ENCODE data around the gene MAMDC4. TPM values are rescaled to one million over a fixed set of nuclear protein-coding genes. Genes with fewer than 3 reads are reported as not detected.

Gene MAMDC4
- total RNA-seq, 1 experiment from 2014 or later: 17.3 TPM

- H3K9me2 ChIP-seq (ENCODE audit: insufficient read depth): no peaks in the 10 kb centered on the region
- no peaks in the 10 kb centered on the region for H3K9me3 ChIP-seq (ENCODE audit: control insufficient read depth in 1 of 2, insufficient read depth in 1 of 2, low read depth in 1 of 2, low read length in 2 of 2)
- H3K4me3 ChIP-seq (replicated peaks in 1 of 2; ENCODE audit: low read depth in 1 of 2, low read length in 2 of 2): peak overlapping the region; percentile 79 to 91
- peak overlapping the region; percentile 95 for H3K4me2 ChIP-seq (ENCODE audit: low read length)
- H4K20me1 ChIP-seq (ENCODE audit: insufficient read depth): no peaks in the 10 kb centered on the region
- H3K27ac ChIP-seq (ENCODE audit: low read depth, low read length): peak overlapping the region; percentile 88
- TF ChIP-seq ZFX (IDR thresholded peaks at IDR 0.05): peak; percentile 47; the same call in 1 of the 2 replicates
- no peak for TF ChIP-seq TCF7L2 (IDR thresholded peaks at IDR 0.05; ENCODE audit: borderline replicate concordance, extremely low read depth, insufficient read depth, insufficient read length)
- ChIA-PET CTCF (interaction anchor here (1.0 to 1.6 kb wide), 4 partner anchors 14 to 61 kb away, joined by 3 to 7 read pairs (median 4); partner anchors contain the start of gene AJM1), RAD21 (ENCODE audit: low non-redundant PET in 1 of 2, low total read pairs in 2 of 2, uncharacterized antibody in 2 of 2, unreplicated experiment in 2 of 2) (no interaction called here), POLR2A (interaction anchor here (0.6 to 1.0 kb wide), 2 partner anchors 21 to 69 kb away, joined by 3 read pairs; partner anchors contain the start of gene EDF1)
- no TSS peak for BruUV-seq (replicated peaks)
- H3K36me3 ChIP-seq (ENCODE audit: control insufficient read depth in 1 of 2, insufficient read depth in 2 of 2, low read length in 2 of 2): peaks cover 0 to 8% of the 10 kb centered on the region in 2 experiments; a peak in 1 of 4 replicates
- no peak overlapping the region for H2AFZ ChIP-seq (ENCODE audit: low read depth, low read length, poor library complexity, severe bottlenecking)
- DNase-seq (ENCODE audit: low read depth, low spot score) (no peak), ATAC-seq (peak; percentile 14)
- intact Hi-C loops (cut with micrococcal nuclease): no loop called here
- peak overlapping the region; percentile 93 for H3K9ac ChIP-seq (ENCODE audit: low read length)
- peaks cover 20 to 33% of the 10 kb centered on the region in 2 experiments for H3K4me1 ChIP-seq (ENCODE audit: control insufficient read depth in 1 of 2, insufficient read depth in 2 of 2, low read length in 2 of 2)
- no peaks in the 10 kb centered on the region for H3K27me3 ChIP-seq (ENCODE audit: insufficient read depth, low read length)
- peaks cover 52% of the 10 kb centered on the region for H3K79me2 ChIP-seq (ENCODE audit: insufficient read depth, low read length)
Observed at GRCh38 chr9:136886610-136887597, 34.8 kb downstream of the MAMDC4 start.

DNA sequence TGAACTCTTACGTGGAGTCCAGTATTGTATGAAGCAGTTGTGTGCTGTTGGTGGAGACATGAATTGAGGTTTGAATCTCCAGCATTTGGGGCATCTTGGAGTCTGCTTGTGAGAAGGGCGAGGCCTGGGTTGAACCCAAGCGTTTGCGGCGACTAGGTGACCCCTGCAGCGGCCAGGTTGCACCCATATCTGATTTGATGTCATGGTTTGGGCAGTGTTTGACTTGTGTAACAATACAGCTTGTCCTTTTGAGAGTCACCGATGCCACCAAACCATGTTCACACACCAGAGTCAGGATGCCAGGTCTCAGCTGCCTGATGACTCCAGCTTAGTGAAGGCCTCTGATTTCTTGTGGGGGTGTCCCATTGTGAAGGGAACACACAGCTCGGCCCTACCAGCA, 36.3 kb downstream of the MAMDC4 start:
- Histone ChIP-seq H3K4me3 (replicated peaks in 1 of 2; ENCODE audit: low read depth in 1 of 2, low read length in 2 of 2) (no peak overlapping the region), H3K9ac (ENCODE audit: low read length) (no peak overlapping the region), H3K36me3 (ENCODE audit: control insufficient read depth in 1 of 2, insufficient read depth in 2 of 2, low read length in 2 of 2) (peaks cover 0 to 13% of the 10 kb centered on the region in 2 experiments; a peak in 1 of 4 replicates), H4K20me1 (ENCODE audit: insufficient read depth) (no peaks in the 10 kb centered on the region), H3K79me2 (ENCODE audit: insufficient read depth, low read length) (peaks cover 68% of the 10 kb centered on the region), H3K9me2 (ENCODE audit: insufficient read depth) (no peaks in the 10 kb centered on the region), H3K4me2 (ENCODE audit: low read length) (no peak overlapping the region), H3K27me3 (ENCODE audit: insufficient read depth, low read length) (no peaks in the 10 kb centered on the region), H2AFZ (ENCODE audit: low read depth, low read length, poor library complexity, severe bottlenecking) (no peak overlapping the region), H3K9me3 (ENCODE audit: control insufficient read depth in 1 of 2, insufficient read depth in 1 of 2, low read depth in 1 of 2, low read length in 2 of 2) (no peaks in the 10 kb centered on the region), H3K27ac (ENCODE audit: low read depth, low read length) (no peak overlapping the region), H3K4me1 (ENCODE audit: control insufficient read depth in 1 of 2, insufficient read depth in 2 of 2, low read length in 2 of 2) (peaks cover 6 to 18% of the 10 kb centered on the region in 2 experiments)
- DNase-seq (ENCODE audit: low read depth, low spot score) (no peak), ATAC-seq (no peak)
- RAD21 ChIA-PET (ENCODE audit: low non-redundant PET in 1 of 2, low total read pairs in 2 of 2, uncharacterized antibody in 2 of 2, unreplicated experiment in 2 of 2): no interaction called here
- CTCF ChIA-PET: no interaction called here
- TF ChIP-seq SIN3A (IDR thresholded peaks at IDR 0.05; ENCODE audit: low read depth): no peak
- no peak for TF ChIP-seq EZH2phosphoT487 (IDR thresholded peaks at IDR 0.05; ENCODE audit: borderline replicate concordance)
- TF ChIP-seq ATF3 (IDR thresholded peaks at IDR 0.05): no peak
- POLR2A ChIA-PET: no interaction called here
- BruUV-seq (replicated peaks): no TSS peak
- intact Hi-C loops (cut with micrococcal nuclease): no loop called here
